HCT116 (cell line): Measurements from ENCODE around the gene DGKK. TPM values are rescaled to one million over a fixed set of nuclear protein-coding genes. Genes with fewer than 3 reads are reported as not detected.

Experiments used
- ATAC-seq: fragments of 200-7000 bp; cut with Tn5 transposase; 2 replicates; pipeline ENCODE4 v1.9.1; 2020; ENCODE audit warnings: mild to moderate bottlenecking, moderate library complexity
- BruUV-seq: library from RNA; stranded (reverse); fragments of 400-500 nt; replicated peaks from 2 replicates; lab custom pipeline; 2021; lab: Mats Ljungman, UMichigan
- CTCF ChIA-PET: fragments of 300-600 bp; sonication (Branson Sonifier 250); formaldehyde crosslinking; loops from one replicate; lab custom pipeline; 2021; ENCODE audit warnings: antibody characterized with exemption; lab: Charles Lee
- POLR2A ChIA-PET: fragments of 300-600, 350-600 bp; sonication (Branson Sonifier 250); formaldehyde crosslinking; loops from one replicate; lab custom pipeline; 2021; ENCODE audit warnings: antibody characterized with exemption; lab: Charles Lee
- RAD21 ChIA-PET, 2 experiments: fragments of 300-600 bp; sonication (Branson Sonifier 250); formaldehyde crosslinking; loops; one replicate each; lab custom pipeline; 2023; ENCODE audit warnings: low total read pairs in 2 of 2; ENCODE audit not compliant: uncharacterized antibody in 2 of 2, unreplicated experiment in 2 of 2, low non-redundant PET in 1 of 2; lab: Charles Lee
- DNase-seq: peaks from one replicate; pipeline ENCODE4 v3.0.0-alpha.2; 2010; ENCODE audit warnings: low read depth, low spot score
- H2AFZ ChIP-seq: fragments of 200-600 bp; shearing (Covaris generic), sonication (generic); 2 replicates; pipeline ENCODE4 v1.6.1; 2017; ENCODE audit warnings: low read depth, mixed run types, mixed read lengths, antibody characterized with exemption, low read length; ENCODE audit not compliant: poor library complexity, severe bottlenecking
- H3K27ac ChIP-seq: 2 replicates; pipeline ENCODE4 v1.5.1; 2012; ENCODE audit warnings: low read depth, low read length
- H3K27me3 ChIP-seq: fragments of 200-600 bp; sonication (generic); 2 replicates; pipeline ENCODE4 v1.6.1; 2016; ENCODE audit warnings: mixed run types, low read length, mixed read lengths; ENCODE audit not compliant: insufficient read depth
- H3K36me3 ChIP-seq, 2 experiments: fragments of 200-500 bp in 1 of 2; fragments of 200-600 bp in 1 of 2; sonication (Bioruptor generic) in 1 of 2; sonication (generic) in 1 of 2; 2 replicates each; pipeline versions ENCODE4 v1.5.1 to v1.6.1; 2014 to 2016; ENCODE audit warnings: low read length in 2 of 2, inconsistent platforms in 1 of 2, mixed read lengths in 1 of 2, mixed run types in 1 of 2; ENCODE audit not compliant: insufficient read depth in 2 of 2, control insufficient read depth in 1 of 2
- H3K4me1 ChIP-seq, 2 experiments: fragments of 200-600 bp in 1 of 2; sonication (generic) in 1 of 2; 2 replicates each; pipeline versions ENCODE4 v1.5.1 to v1.6.1; 2012 to 2017; ENCODE audit warnings: low read length in 2 of 2, inconsistent platforms in 1 of 2, mild to moderate bottlenecking in 1 of 2, mixed read lengths in 1 of 2, mixed run types in 1 of 2, moderate library complexity in 1 of 2; ENCODE audit not compliant: insufficient read depth in 2 of 2, control insufficient read depth in 1 of 2
- H3K4me2 ChIP-seq: fragments of 200-600 bp; sonication (generic); 2 replicates; pipeline ENCODE4 v1.6.1; 2017; ENCODE audit warnings: mixed run types, low read length, mixed read lengths
- H3K4me3 ChIP-seq, 2 experiments: fragments of 200-600 bp in 1 of 2; sonication (generic) in 1 of 2; replicated peaks in 1 of 2; 2 replicates each; pipeline ENCODE4 v1.5.1; 2011 to 2016; ENCODE audit warnings: low read length in 2 of 2, control low read depth in 1 of 2, low read depth in 1 of 2, mild to moderate bottlenecking in 1 of 2, mixed read lengths in 1 of 2, mixed run types in 1 of 2
- H3K79me2 ChIP-seq: fragments of 200-600 bp; sonication (generic); 2 replicates; pipeline ENCODE4 v1.6.1; 2017; ENCODE audit warnings: mild to moderate bottlenecking, mixed run types, low read length, moderate library complexity, mixed read lengths; ENCODE audit not compliant: insufficient read depth
- H3K9ac ChIP-seq: fragments of 200-600 bp; sonication (generic); 2 replicates; pipeline ENCODE4 v1.6.1; 2016; ENCODE audit warnings: low read length, mixed read lengths
- H3K9me2 ChIP-seq: fragments of 200-600 bp; sonication (generic), shearing (Covaris generic); 2 replicates; pipeline ENCODE4 v1.6.1; 2017; ENCODE audit warnings: mixed run types, mild to moderate bottlenecking, moderate library complexity; ENCODE audit not compliant: insufficient read depth
- H3K9me3 ChIP-seq, 2 experiments: fragments of 200-500 bp in 1 of 2; fragments of 200-600 bp in 1 of 2; sonication (Bioruptor generic) in 1 of 2; sonication (generic) in 1 of 2; 2 replicates each; pipeline ENCODE4 v1.6.1; 2014 to 2017; ENCODE audit warnings: low read length in 2 of 2, mixed read lengths in 2 of 2, inconsistent platforms in 1 of 2, low read depth in 1 of 2, mild to moderate bottlenecking in 1 of 2, mixed run types in 1 of 2, moderate library complexity in 1 of 2; ENCODE audit not compliant: control insufficient read depth in 1 of 2, insufficient read depth in 1 of 2
- H4K20me1 ChIP-seq: fragments of 200-600 bp; sonication (generic), shearing (Covaris generic); 2 replicates; pipeline ENCODE4 v1.6.1; 2017; ENCODE audit warnings: mixed run types, mild to moderate bottlenecking, moderate library complexity; ENCODE audit not compliant: insufficient read depth
- CEBPB ChIP-seq: IDR thresholded peaks from 2 replicates; pipeline ENCODE4 v1.6.1; 2012; ENCODE audit warnings: low read depth
- CTCF ChIP-seq, 3 experiments: fragments of 200-600 bp in 1 of 3; sonication (generic) in 1 of 3; IDR thresholded peaks in 2 of 3; conservative IDR thresholded peaks in 1 of 3; 2 replicates each; pipeline ENCODE4 v1.5.1; 2012 to 2017; ENCODE audit warnings: low read depth in 2 of 3, low read length in 2 of 3, antibody characterized with exemption in 1 of 3, borderline replicate concordance in 1 of 3, control low read depth in 1 of 3, mild to moderate bottlenecking in 1 of 3, mixed read lengths in 1 of 3, mixed run types in 1 of 3, moderate library complexity in 1 of 3; ENCODE audit not compliant: insufficient read depth in 1 of 3
- EGR1 ChIP-seq: IDR thresholded peaks from 2 replicates; pipeline ENCODE4 v1.6.1; 2012; ENCODE audit warnings: low read depth
- EZH2phosphoT487 ChIP-seq: fragments of 200-600 bp; IDR thresholded peaks from 2 replicates; pipeline ENCODE4 v1.6.1; 2018; ENCODE audit warnings: antibody characterized with exemption, borderline replicate concordance
- REST ChIP-seq: IDR thresholded peaks from 2 replicates; pipeline ENCODE4 v1.6.1; 2012; ENCODE audit warnings: low read depth
- SIN3A ChIP-seq: IDR thresholded peaks from 2 replicates; pipeline ENCODE4 v1.6.1; 2012; ENCODE audit warnings: low read depth
- intact Hi-C: fragments of 100-400 bp; cut with micrococcal nuclease; formaldehyde crosslinking; loops from 2 replicates; pipeline ENCODE4 v1.10.0; 2022
- total RNA-seq: library from RNA; stranded (reverse); gene quantifications from one replicate; pipeline ENCODE4 v1.2.1, GENCODE V29; 2021; ENCODE audit not compliant: unreplicated experiment

The DGKK gene
- total RNA-seq, 1 experiment from 2014 or later: not detected

GRCh38 chrX:50458483-50458882, 12.1 kb downstream of the DGKK start:
- H3K9me2 ChIP-seq: no peaks in the 10 kb centered on the region
- RAD21 ChIA-PET: no interaction called here
- POLR2A ChIA-PET: no interaction called here
- H3K79me2 ChIP-seq: no peaks in the 10 kb centered on the region
- H3K4me3 ChIP-seq: no peak overlapping the region
- H3K4me2 ChIP-seq: no peak overlapping the region
- no peak overlapping the region for H2AFZ ChIP-seq
- H3K27me3 ChIP-seq: peaks cover 23% of the 10 kb centered on the region
- no TSS peak for BruUV-seq
- no peaks in the 10 kb centered on the region for H3K4me1 ChIP-seq
- H3K36me3 ChIP-seq: no peaks in the 10 kb centered on the region
- TF ChIP-seq EGR1 (no peak), CEBPB (no peak), REST (no peak), CTCF (IDR thresholded peaks at IDR 0.05 in 2 of 3, conservative IDR thresholded peaks at IDR 0.05 in 1 of 3; ENCODE audit: borderline replicate concordance in 1 of 3, insufficient read depth in 1 of 3, low read depth in 2 of 3, low read length in 2 of 3) (no peak), EZH2phosphoT487 (no peak), SIN3A (no peak)
- ATAC-seq (no peak), DNase-seq (no peak)
- H3K9me3 ChIP-seq: no peaks in the 10 kb centered on the region
- no peak overlapping the region for H3K9ac ChIP-seq
- no peaks in the 10 kb centered on the region for H4K20me1 ChIP-seq
- no peak overlapping the region for H3K27ac ChIP-seq
- intact Hi-C loops: loop anchor here (10.0 kb wide), 1 partner anchor 544 kb away; no protein-coding TSS in a partner anchor
- CTCF ChIA-PET: no interaction called here
